Measurements from ENCODE around the gene NT5DC1. TPM values are rescaled to one million over a fixed set of nuclear protein-coding genes. Genes with fewer than 3 reads are reported as not detected.
A peak's percentile ranks its signal among the peaks of the same experiment; 100 is the strongest.

The NT5DC1 gene
- 49.7 TPM for total RNA-seq
- long read RNA-seq, full-length matches to known transcripts = 57 of 64 reads
- long read RNA-seq, partial matches to known transcripts = 1 of 64 reads
- long read RNA-seq, other reads (novel, unspliced or antisense) = 6 of 64 reads

DNA sequence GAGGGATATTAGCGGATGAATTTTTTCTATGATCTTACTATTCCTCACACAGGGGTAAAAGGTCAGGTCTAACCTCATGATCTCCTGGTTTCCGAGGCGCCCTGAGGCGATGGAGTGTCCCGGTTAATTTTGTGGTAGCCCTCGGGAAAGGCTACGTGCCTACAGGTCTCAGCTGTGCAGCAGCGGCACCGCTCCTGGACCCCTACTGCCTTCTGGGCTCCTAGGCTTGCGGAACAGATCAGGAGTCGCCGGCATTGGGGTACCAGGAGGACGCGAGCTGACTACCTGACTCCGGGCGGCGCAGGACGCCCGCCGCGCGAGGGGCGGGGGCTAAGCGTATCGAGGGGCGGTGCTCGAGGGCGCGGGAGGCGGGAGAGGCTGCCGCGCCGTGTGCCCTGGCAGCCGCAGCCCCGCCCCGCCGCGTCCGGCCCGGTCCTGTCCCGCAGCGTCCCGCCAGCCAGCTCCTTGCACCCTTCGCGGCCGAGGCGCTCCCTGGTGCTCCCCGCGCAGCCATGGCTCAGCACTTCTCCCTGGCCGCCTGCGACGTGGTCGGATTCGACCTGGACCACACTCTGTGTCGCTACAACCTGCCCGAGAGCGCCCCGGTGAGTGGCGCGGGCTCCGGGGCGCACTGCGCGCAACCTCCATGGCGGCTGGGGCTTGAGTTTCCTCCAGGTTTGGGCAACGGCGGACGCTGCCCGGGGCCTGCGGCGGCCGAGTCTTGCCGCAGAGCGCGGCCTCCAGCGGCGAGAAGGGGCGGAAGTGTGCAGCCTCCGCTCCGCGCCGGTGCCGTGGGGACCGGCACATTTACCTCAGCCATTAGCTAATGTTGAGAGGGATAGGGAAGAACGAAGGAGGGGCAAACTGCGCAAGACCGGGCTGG, at the start of gene NT5DC1:
Gene NT5DC1, plus strand, starts transcription at position 435 of the 883 bp plus-strand sequence. Its CDS starts 78 bp downstream, at position 513.
- intact Hi-C loops (cut with DNase I) = no loop called here

GRCh38 chr6:116051244-116051643, 49.4 kb upstream of the NT5DC1 start:
- H3K4me1 ChIP-seq = no peaks in the 10 kb centered on the region
- no peak overlapping the region for H3K4me3 ChIP-seq
- H3K27me3 ChIP-seq = no peaks in the 10 kb centered on the region
- ATAC-seq (no peak), DNase-seq (no peak)
- no peaks in the 10 kb centered on the region for H3K36me3 ChIP-seq
- TF ChIP-seq, protein P1, sequence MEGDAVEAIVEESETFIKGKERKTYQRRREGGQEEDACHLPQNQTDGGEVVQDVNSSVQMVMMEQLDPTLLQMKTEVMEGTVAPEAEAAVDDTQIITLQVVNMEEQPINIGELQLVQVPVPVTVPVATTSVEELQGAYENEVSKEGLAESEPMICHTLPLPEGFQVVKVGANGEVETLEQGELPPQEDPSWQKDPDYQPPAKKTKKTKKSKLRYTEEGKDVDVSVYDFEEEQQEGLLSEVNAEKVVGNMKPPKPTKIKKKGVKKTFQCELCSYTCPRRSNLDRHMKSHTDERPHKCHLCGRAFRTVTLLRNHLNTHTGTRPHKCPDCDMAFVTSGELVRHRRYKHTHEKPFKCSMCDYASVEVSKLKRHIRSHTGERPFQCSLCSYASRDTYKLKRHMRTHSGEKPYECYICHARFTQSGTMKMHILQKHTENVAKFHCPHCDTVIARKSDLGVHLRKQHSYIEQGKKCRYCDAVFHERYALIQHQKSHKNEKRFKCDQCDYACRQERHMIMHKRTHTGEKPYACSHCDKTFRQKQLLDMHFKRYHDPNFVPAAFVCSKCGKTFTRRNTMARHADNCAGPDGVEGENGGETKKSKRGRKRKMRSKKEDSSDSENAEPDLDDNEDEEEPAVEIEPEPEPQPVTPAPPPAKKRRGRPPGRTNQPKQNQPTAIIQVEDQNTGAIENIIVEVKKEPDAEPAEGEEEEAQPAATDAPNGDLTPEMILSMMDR (IDR thresholded peaks at IDR 0.05) = no peak
- no peaks in the 10 kb centered on the region for H3K9me3 ChIP-seq
- H3K27ac ChIP-seq = no peak overlapping the region
- intact Hi-C loops (cut with DNase I) = no loop called here

More for the DNA sequence above, at the start of gene NT5DC1:
- Histone ChIP-seq H3K27ac (peak within 1 kb of the TSS; percentile 97), H3K9me3 (no peaks in the 10 kb centered on the region), H3K27me3 (no peaks in the 10 kb centered on the region), H3K4me1 (peaks cover 27% of the 10 kb centered on the region), H3K4me3 (peak within 1 kb of the TSS; percentile 78), H3K36me3 (no peaks in the 10 kb centered on the region)
- DNase-seq = peak; percentile 95
- peak; percentile 98 for ATAC-seq
- TF ChIP-seq, protein P1 (IDR thresholded peaks at IDR 0.05) = peak; percentile 35

- intact Hi-C loops (cut with DNase I) = no loop called here
- no peak overlapping the region for H3K4me3 ChIP-seq
- TF ChIP-seq, protein P1 (IDR thresholded peaks at IDR 0.05) = no peak
- DNase-seq = no peak
- no peaks in the 10 kb centered on the region for H3K9me3 ChIP-seq
- ATAC-seq = no peak
- H3K27me3 ChIP-seq = no peaks in the 10 kb centered on the region
- H3K27ac ChIP-seq = no peak overlapping the region
- no peaks in the 10 kb centered on the region for H3K36me3 ChIP-seq
- H3K4me1 ChIP-seq = no peaks in the 10 kb centered on the region
Measured at GRCh38 chr6:116055513-116055912, 45.1 kb upstream of the NT5DC1 start.

- no peaks in the 10 kb centered on the region for H3K27me3 ChIP-seq
- no peak for ATAC-seq
- no peak for DNase-seq
- no peaks in the 10 kb centered on the region for H3K9me3 ChIP-seq
- TF ChIP-seq, protein P1 (IDR thresholded peaks at IDR 0.05) = no peak
- peak overlapping the region; percentile 17 for H3K4me3 ChIP-seq
- no peaks in the 10 kb centered on the region for H3K36me3 ChIP-seq
- H3K27ac ChIP-seq = no peak overlapping the region
- intact Hi-C loops (cut with DNase I) = no loop called here
- H3K4me1 ChIP-seq = no peaks in the 10 kb centered on the region
Measured at GRCh38 chr6:116057766-116058165, 42.9 kb upstream of the NT5DC1 start.

- H3K27ac ChIP-seq = peak overlapping the region; percentile 89
- TF ChIP-seq, protein P1 (IDR thresholded peaks at IDR 0.05) = no peak
- no peaks in the 10 kb centered on the region for H3K9me3 ChIP-seq
- peak overlapping the region; percentile 53 for H3K4me3 ChIP-seq
- no peaks in the 10 kb centered on the region for H3K36me3 ChIP-seq
- no peaks in the 10 kb centered on the region for H3K27me3 ChIP-seq
- intact Hi-C loops (cut with DNase I) = no loop called here
- DNase-seq (peak; percentile 65), ATAC-seq (peak; percentile 81)
- H3K4me1 ChIP-seq = no peaks in the 10 kb centered on the region
Measured at GRCh38 chr6:116059713-116060571, 40.7 kb upstream of the NT5DC1 start.

All from upper lobe of right lung (tissue), 1 donor.